HepG2 (cell line): ENCODE data around the gene P2RX5. TPM values are rescaled to one million over a fixed set of nuclear protein-coding genes. Genes with fewer than 3 reads are reported as not detected.

ENCODE experiments used
- IKZF4 ChIP-seq: sonication (generic); formaldehyde crosslinking; IDR thresholded peaks from 2 replicates; pipeline ENCODE4 v1.5.1; 2020; ENCODE audit warnings: borderline replicate concordance, mild to moderate bottlenecking, low read depth, missing genetic modification reagents; ENCODE audit errors: not compliant biosample characterization
- MYC ChIP-seq: sonication (generic); formaldehyde crosslinking; IDR thresholded peaks from 2 replicates; pipeline ENCODE4 v1.9.0; 2021; ENCODE audit warnings: missing genetic modification reagents, borderline replicate concordance
- NKX3-1 ChIP-seq: sonication (generic); formaldehyde crosslinking; IDR thresholded peaks from 2 replicates; pipeline ENCODE4 v1.5.0; 2020; ENCODE audit warnings: missing genetic modification reagents
- RBM22 ChIP-seq: fragments of 200-400 bp; formaldehyde crosslinking; optimal IDR thresholded peaks from 2 replicates; pipeline ENCODE3; 2017; ENCODE audit warnings: mild to moderate bottlenecking, low read length, moderate library complexity
- TCF12 ChIP-seq, 2 experiments: fragments of 450-650 bp in 1 of 2; sonication (generic) in 1 of 2; formaldehyde crosslinking in 1 of 2; IDR thresholded peaks; 2 replicates each; pipeline versions ENCODE4 v1.6.1 to v1.8.0; 2017 to 2022; ENCODE audit warnings: antibody characterized with exemption in 1 of 2, mild to moderate bottlenecking in 1 of 2, missing genetic modification reagents in 1 of 2, moderate library complexity in 1 of 2
- ZBTB42 ChIP-seq: sonication (generic); formaldehyde crosslinking; IDR thresholded peaks from 2 replicates; pipeline ENCODE4 v1.5.0; 2020; ENCODE audit warnings: mild to moderate bottlenecking, missing genetic modification reagents
- ZNF235 ChIP-seq: sonication (generic); formaldehyde crosslinking; IDR thresholded peaks from 2 replicates; pipeline ENCODE4 v1.8.1; 2023; ENCODE audit warnings: mild to moderate bottlenecking, missing genetic modification reagents, borderline replicate concordance
- ZNF550 ChIP-seq: sonication (generic); formaldehyde crosslinking; IDR thresholded peaks from 2 replicates; pipeline ENCODE4 v1.4.0; 2020; ENCODE audit warnings: mild to moderate bottlenecking, missing genetic modification reagents, borderline replicate concordance
- ZNF720 ChIP-seq: sonication (generic); formaldehyde crosslinking; IDR thresholded peaks from 2 replicates; pipeline ENCODE4 v1.4.0; 2020; ENCODE audit warnings: missing genetic modification reagents
- ZSCAN5A ChIP-seq: sonication (generic); formaldehyde crosslinking; IDR thresholded peaks from 2 replicates; pipeline ENCODE4 v1.8.0; 2022; ENCODE audit warnings: mild to moderate bottlenecking, missing genetic modification reagents, borderline replicate concordance
- polyA plus RNA-seq, 8 experiments: library from polyadenylated mRNA; depleted of rRNA in 3 of 8; stranded (reverse) in 7 of 8; unstranded in 1 of 8; fragments of >200 nt; fragmentation: Illumina TruSeq in 4 of 8; extraction: Trizol in 4 of 8; gene quantifications; 2 replicates each; pipeline versions ENCODE4 v1.2.1 to v1.2.3, GENCODE V29; 2011 to 2016; ENCODE audit warnings: low read depth in 4 of 8, missing spikeins in 1 of 8, mixed read lengths in 1 of 8; ENCODE audit not compliant: insufficient read depth in 1 of 8
- total RNA-seq, 5 experiments: library from RNA; depleted of rRNA; stranded (reverse); fragments of >200 nt; fragmentation: Illumina TruSeq; extraction: Trizol; gene quantifications; 2 replicates each; pipeline ENCODE4 v1.2.3, GENCODE V29; 2016; ENCODE audit warnings: low read depth in 1 of 5
- TF ChIP-seq, protein P1 (sequence below): sonication (generic); formaldehyde crosslinking; IDR thresholded peaks from 2 replicates; pipeline ENCODE4 v1.5.1; 2020; ENCODE audit warnings: mild to moderate bottlenecking, missing genetic modification reagents
- TF ChIP-seq, protein P2 (sequence below): IDR thresholded peaks from 2 replicates; pipeline ENCODE4 v1.6.1; 2016; ENCODE audit warnings: mild to moderate bottlenecking
- TF ChIP-seq, protein P3 (sequence below): sonication (generic); formaldehyde crosslinking; IDR thresholded peaks from 2 replicates; pipeline ENCODE4 v1.5.0; 2020; ENCODE audit warnings: mild to moderate bottlenecking, missing genetic modification reagents, borderline replicate concordance

The P2RX5 gene
- total and polyA plus RNA-seq, 2 of the 13 experiments (the other 11 are each of a cell fraction or from before 2014, with no cell fraction given): 0.95 to 1.7 TPM

DNA sequence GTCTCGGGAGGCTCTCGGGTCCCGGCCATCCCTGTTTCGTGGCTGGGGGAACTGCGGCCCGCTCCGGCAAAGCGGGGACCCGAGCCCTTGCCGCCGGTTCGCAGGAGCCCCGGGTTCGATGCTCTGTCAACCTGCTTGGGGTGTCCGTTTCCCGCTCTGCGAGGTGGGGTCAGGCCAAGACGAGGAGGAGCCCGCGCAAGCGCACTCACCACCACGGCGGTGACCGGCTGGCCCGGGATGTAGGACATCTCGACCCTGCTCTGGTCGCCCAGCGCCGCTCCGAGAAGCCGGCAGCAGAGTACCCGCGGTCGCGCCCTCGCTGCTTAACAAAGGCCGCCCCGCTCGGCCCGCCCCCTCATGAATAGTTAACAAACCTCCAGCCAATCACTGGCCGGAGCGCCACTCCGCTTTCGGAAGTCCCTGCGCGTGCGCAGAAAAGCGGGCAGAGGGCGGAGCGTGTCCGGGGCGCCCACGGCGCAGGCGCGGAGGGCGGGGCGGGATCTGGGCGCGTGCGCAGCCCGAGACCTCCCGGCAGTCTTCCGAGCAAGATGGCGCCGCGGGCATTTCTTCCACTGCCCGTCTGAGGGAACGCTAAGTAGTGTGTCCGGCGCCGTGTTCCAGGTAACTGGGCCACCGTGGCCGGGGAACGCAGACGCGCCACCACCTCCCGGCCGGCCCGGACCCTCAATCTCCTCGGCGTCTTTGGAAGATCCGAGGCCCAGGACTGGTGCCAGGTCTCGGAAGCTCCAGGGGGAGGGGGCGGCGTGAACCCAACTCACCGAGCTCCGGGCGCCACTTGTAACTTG, 27.5 kb downstream of the P2RX5 start, which contains the start of the genes EMC6 and TAX1BP3 (continued):
- TF ChIP-seq, protein P1, sequence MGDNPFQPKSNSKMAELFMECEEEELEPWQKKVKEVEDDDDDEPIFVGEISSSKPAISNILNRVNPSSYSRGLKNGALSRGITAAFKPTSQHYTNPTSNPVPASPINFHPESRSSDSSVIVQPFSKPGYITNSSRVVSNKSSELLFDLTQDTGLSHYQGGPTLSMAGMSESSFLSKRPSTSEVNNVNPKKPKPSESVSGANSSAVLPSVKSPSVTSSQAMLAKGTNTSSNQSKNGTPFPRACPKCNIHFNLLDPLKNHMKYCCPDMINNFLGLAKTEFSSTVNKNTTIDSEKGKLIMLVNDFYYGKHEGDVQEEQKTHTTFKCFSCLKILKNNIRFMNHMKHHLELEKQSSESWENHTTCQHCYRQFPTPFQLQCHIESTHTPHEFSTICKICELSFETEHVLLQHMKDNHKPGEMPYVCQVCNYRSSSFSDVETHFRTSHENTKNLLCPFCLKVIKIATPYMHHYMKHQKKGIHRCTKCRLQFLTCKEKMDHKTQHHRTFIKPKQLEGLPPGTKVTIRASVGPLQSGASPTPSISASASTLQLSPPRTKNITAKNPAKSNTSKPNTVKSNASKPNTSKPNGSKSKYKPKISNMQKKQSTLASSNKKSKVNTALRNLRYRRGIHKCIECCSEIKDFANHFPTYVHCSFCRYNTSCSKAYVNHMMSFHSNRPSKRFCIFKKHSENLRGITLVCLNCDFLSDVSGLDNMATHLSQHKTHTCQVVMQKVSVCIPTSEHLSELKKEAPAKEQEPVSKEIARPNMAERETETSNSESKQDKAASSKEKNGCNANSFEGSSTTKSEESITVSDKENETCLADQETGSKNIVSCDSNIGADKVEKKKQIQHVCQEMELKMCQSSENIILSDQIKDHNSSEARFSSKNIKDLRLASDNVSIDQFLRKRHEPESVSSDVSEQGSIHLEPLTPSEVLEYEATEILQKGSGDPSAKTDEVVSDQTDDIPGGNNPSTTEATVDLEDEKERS (CRISPR knock-in tag): peak; percentile 42; the same call in 1 of the 2 replicates
- TF ChIP-seq ZNF235 (CRISPR knock-in tag): no peak
- TF ChIP-seq, protein P2, sequence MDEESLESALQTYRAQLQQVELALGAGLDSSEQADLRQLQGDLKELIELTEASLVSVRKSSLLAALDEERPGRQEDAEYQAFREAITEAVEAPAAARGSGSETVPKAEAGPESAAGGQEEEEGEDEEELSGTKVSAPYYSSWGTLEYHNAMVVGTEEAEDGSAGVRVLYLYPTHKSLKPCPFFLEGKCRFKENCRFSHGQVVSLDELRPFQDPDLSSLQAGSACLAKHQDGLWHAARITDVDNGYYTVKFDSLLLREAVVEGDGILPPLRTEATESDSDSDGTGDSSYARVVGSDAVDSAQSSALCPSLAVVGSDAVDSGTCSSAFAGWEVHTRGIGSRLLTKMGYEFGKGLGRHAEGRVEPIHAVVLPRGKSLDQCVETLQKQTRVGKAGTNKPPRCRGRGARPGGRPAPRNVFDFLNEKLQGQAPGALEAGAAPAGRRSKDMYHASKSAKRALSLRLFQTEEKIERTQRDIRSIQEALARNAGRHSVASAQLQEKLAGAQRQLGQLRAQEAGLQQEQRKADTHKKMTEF: peak; percentile 75
- no peak for TF ChIP-seq RBM22
- TF ChIP-seq TCF12 (IDR thresholded peaks at IDR 0.05): no peak
- TF ChIP-seq TCF12 (CRISPR knock-in tag; IDR thresholded peaks at IDR 0.05): no peak
- TF ChIP-seq ZSCAN5A (CRISPR knock-in tag): peak; percentile 21; the same call in 1 of the 2 replicates
- peak; percentile 63; the same call in 1 of the 2 replicates for TF ChIP-seq MYC (CRISPR knock-in tag)
- TF ChIP-seq IKZF4 (CRISPR knock-in tag): peak; percentile 65
- TF ChIP-seq, protein P3, sequence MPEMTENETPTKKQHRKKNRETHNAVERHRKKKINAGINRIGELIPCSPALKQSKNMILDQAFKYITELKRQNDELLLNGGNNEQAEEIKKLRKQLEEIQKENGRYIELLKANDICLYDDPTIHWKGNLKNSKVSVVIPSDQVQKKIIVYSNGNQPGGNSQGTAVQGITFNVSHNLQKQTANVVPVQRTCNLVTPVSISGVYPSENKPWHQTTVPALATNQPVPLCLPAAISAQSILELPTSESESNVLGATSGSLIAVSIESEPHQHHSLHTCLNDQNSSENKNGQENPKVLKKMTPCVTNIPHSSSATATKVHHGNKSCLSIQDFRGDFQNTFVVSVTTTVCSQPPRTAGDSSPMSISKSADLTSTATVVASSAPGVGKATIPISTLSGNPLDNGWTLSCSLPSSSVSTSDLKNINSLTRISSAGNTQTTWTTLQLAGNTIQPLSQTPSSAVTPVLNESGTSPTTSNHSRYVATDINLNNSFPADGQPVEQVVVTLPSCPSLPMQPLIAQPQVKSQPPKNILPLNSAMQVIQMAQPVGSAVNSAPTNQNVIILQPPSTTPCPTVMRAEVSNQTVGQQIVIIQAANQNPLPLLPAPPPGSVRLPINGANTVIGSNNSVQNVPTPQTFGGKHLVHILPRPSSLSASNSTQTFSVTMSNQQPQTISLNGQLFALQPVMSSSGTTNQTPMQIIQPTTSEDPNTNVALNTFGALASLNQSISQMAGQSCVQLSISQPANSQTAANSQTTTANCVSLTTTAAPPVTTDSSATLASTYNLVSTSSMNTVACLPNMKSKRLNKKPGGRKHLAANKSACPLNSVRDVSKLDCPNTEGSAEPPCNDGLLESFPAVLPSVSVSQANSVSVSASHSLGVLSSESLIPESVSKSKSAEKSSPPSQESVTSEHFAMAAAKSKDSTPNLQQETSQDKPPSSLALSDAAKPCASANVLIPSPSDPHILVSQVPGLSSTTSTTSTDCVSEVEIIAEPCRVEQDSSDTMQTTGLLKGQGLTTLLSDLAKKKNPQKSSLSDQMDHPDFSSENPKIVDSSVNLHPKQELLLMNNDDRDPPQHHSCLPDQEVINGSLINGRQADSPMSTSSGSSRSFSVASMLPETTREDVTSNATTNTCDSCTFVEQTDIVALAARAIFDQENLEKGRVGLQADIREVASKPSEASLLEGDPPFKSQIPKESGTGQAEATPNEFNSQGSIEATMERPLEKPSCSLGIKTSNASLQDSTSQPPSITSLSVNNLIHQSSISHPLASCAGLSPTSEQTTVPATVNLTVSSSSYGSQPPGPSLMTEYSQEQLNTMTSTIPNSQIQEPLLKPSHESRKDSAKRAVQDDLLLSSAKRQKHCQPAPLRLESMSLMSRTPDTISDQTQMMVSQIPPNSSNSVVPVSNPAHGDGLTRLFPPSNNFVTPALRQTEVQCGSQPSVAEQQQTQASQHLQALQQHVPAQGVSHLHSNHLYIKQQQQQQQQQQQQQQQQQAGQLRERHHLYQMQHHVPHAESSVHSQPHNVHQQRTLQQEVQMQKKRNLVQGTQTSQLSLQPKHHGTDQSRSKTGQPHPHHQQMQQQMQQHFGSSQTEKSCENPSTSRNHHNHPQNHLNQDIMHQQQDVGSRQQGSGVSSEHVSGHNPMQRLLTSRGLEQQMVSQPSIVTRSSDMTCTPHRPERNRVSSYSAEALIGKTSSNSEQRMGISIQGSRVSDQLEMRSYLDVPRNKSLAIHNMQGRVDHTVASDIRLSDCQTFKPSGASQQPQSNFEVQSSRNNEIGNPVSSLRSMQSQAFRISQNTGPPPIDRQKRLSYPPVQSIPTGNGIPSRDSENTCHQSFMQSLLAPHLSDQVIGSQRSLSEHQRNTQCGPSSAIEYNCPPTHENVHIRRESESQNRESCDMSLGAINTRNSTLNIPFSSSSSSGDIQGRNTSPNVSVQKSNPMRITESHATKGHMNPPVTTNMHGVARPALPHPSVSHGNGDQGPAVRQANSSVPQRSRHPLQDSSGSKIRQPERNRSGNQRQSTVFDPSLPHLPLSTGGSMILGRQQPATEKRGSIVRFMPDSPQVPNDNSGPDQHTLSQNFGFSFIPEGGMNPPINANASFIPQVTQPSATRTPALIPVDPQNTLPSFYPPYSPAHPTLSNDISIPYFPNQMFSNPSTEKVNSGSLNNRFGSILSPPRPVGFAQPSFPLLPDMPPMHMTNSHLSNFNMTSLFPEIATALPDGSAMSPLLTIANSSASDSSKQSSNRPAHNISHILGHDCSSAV (CRISPR knock-in tag): no peak
- TF ChIP-seq ZNF550 (CRISPR knock-in tag): no peak
- no peak; the same call in 1 of the 2 replicates for TF ChIP-seq NKX3-1 (CRISPR knock-in tag)
- TF ChIP-seq ZNF720 (CRISPR knock-in tag): no peak
- peak; percentile 58; the same call in 1 of the 2 replicates for TF ChIP-seq ZBTB42 (CRISPR knock-in tag)
